ENCODE results near the gene CTNND1.
"Not testable (repeated sequence)": the region's sequence is repeated elsewhere in the genome, so short reads cannot be mapped to it uniquely, and the experiment has no call there.

The CTNND1 gene

GRCh38 chr11:57792060-57792541 is 30.5 kb downstream of the CTNND1 start:
- no peak for DNase-seq

GRCh38 chr11:57792870-57793269 is 31.3 kb downstream of the CTNND1 start:
- DNase-seq: no peak

- DNase-seq: no peak
Observed at GRCh38 chr11:57793351-57794115, 31.9 kb downstream of the CTNND1 start.

- no peak for DNase-seq
Observed at GRCh38 chr11:57798905-57799559, 37.4 kb downstream of the CTNND1 start.

GRCh38 chr11:57800444-57801182 is 39.0 kb downstream of the CTNND1 start:
- peak; percentile 40 for DNase-seq

- no peak for DNase-seq
Observed at GRCh38 chr11:57801183-57801485, 39.5 kb downstream of the CTNND1 start.

- no peak for DNase-seq
Observed at GRCh38 chr11:57802411-57802810, 40.8 kb downstream of the CTNND1 start.

GRCh38 chr11:57804466-57804865 is 42.9 kb downstream of the CTNND1 start:
- DNase-seq: no peak

- DNase-seq: no peak
Observed at GRCh38 chr11:57805780-57806179, 44.2 kb downstream of the CTNND1 start.

- no peak for DNase-seq
Observed at GRCh38 chr11:57812634-57813033, 51.0 kb downstream of the CTNND1 start.

GRCh38 chr11:57815476-57815875 is 53.9 kb downstream of the CTNND1 start:
- no peak for DNase-seq

- no peak for DNase-seq
Observed at GRCh38 chr11:57815877-57816276, 54.3 kb downstream of the CTNND1 start.

- DNase-seq: no peak
Observed at GRCh38 chr11:57818812-57819211, 57.2 kb downstream of the CTNND1 start.

GRCh38 chr11:57819252-57819979 is 57.8 kb downstream of the CTNND1 start:
- no peak for DNase-seq

- no peak for DNase-seq
Observed at GRCh38 chr11:57823859-57824258, 62.3 kb downstream of the CTNND1 start.

- no peak for DNase-seq
Observed at GRCh38 chr11:57834852-57835251, 73.2 kb downstream of the CTNND1 start.

- DNase-seq: not testable (repeated sequence)
Observed at GRCh38 chr11:57838609-57839008, 77.0 kb downstream of the CTNND1 start.

- DNase-seq: no peak
Observed at GRCh38 chr11:57842873-57843272, 81.3 kb downstream of the CTNND1 start.

- DNase-seq: no peak
Observed at GRCh38 chr11:57867966-57868365, 106.4 kb downstream of the CTNND1 start.

GRCh38 chr11:57868491-57868890 is 106.9 kb downstream of the CTNND1 start:
- DNase-seq: no peak

Data from NCI-H1694 (cell line).